ENCODE data around the gene ALPP. TPM values are rescaled to one million over a fixed set of nuclear protein-coding genes. Genes with fewer than 3 reads are reported as not detected.
"Not testable (repeated sequence)": the region's sequence is repeated elsewhere in the genome, so short reads cannot be mapped to it uniquely, and the experiment has no call there.

Gene ALPP
- total and polyA plus RNA-seq, 3 experiments from 2014 or later: not detected

- H3K4me3 ChIP-seq (ENCODE audit: low read length); DNase-seq; H3K27ac ChIP-seq (ENCODE audit: low read depth, low read length); H3K36me3 ChIP-seq (ENCODE audit: insufficient read depth, low read length); H3K9me3 Mint-ChIP-seq; H3K9me3 ChIP-seq (ENCODE audit: low read length); H3K36me3 Mint-ChIP-seq; H3K4me3 Mint-ChIP-seq; CTCF ChIA-PET; H3K27me3 Mint-ChIP-seq; POLR2A ChIA-PET; H3K4me1 Mint-ChIP-seq; H3K27me3 ChIP-seq (ENCODE audit: insufficient read depth, low read length, poor library complexity, severe bottlenecking); H3K4me1 ChIP-seq (ENCODE audit: insufficient read depth, low read length); H3K27ac Mint-ChIP-seq: not testable (repeated sequence)
These were observed 8.5 kb upstream of the ALPP start for GRCh38 chr2:232370007-232370406.

GRCh38 chr2:232372231-232373208, 6.0 kb upstream of the ALPP start:
- no peaks in the 10 kb centered on the region for H3K4me1 Mint-ChIP-seq
- no peak for DNase-seq
- H3K27ac ChIP-seq (ENCODE audit: low read depth, low read length): no peak overlapping the region
- H3K27me3 ChIP-seq (ENCODE audit: insufficient read depth, low read length, poor library complexity, severe bottlenecking): no peaks in the 10 kb centered on the region
- H3K27ac Mint-ChIP-seq: no peak overlapping the region
- no peaks in the 10 kb centered on the region for H3K4me1 ChIP-seq (ENCODE audit: insufficient read depth, low read length)
- H3K4me3 ChIP-seq (ENCODE audit: low read length): no peak overlapping the region
- ChIA-PET CTCF (no interaction called here), POLR2A (no interaction called here)
- H3K4me3 Mint-ChIP-seq: no peak overlapping the region
- H3K9me3 Mint-ChIP-seq: no peaks in the 10 kb centered on the region
- no peaks in the 10 kb centered on the region for H3K9me3 ChIP-seq (ENCODE audit: low read length)
- no peaks in the 10 kb centered on the region for H3K36me3 ChIP-seq (ENCODE audit: insufficient read depth, low read length)
- H3K36me3 Mint-ChIP-seq: peaks cover 0 to 2% (median 0%) of the 10 kb centered on the region in 3 donors
- H3K27me3 Mint-ChIP-seq: no peaks in the 10 kb centered on the region

- no peaks in the 10 kb centered on the region for H3K36me3 ChIP-seq (ENCODE audit: insufficient read depth, low read length)
- Mint-ChIP-seq H3K36me3 (peaks cover 0 to 2% (median 0%) of the 10 kb centered on the region in 3 donors), H3K4me1 (no peaks in the 10 kb centered on the region), H3K4me3 (no peak overlapping the region), H3K27ac (peak overlapping the region in 1 of 8 donors; percentile 92), H3K27me3 (peaks cover 0 to 4% of the 10 kb centered on the region in 2 donors), H3K9me3 (no peaks in the 10 kb centered on the region)
- H3K4me1 ChIP-seq (ENCODE audit: insufficient read depth, low read length): no peaks in the 10 kb centered on the region
- POLR2A ChIA-PET: interaction anchor here (0.5 to 0.6 kb wide), 2 partner anchors 249 to 380 kb away, joined by 3 to 8 read pairs; no protein-coding TSS in a partner anchor
- H3K27ac ChIP-seq (ENCODE audit: low read depth, low read length): no peak overlapping the region
- H3K4me3 ChIP-seq (ENCODE audit: low read length): no peak overlapping the region
- CTCF ChIA-PET: no interaction called here
- DNase-seq: no peak
- no peaks in the 10 kb centered on the region for H3K27me3 ChIP-seq (ENCODE audit: insufficient read depth, low read length, poor library complexity, severe bottlenecking)
- H3K9me3 ChIP-seq (ENCODE audit: low read length): no peaks in the 10 kb centered on the region
These were observed 4.2 kb upstream of the ALPP start for GRCh38 chr2:232374356-232374755.

- no peaks in the 10 kb centered on the region for H3K27me3 ChIP-seq (ENCODE audit: insufficient read depth, low read length, poor library complexity, severe bottlenecking)
- no peaks in the 10 kb centered on the region for H3K36me3 ChIP-seq (ENCODE audit: insufficient read depth, low read length)
- H3K9me3 ChIP-seq (ENCODE audit: low read length): no peaks in the 10 kb centered on the region
- Mint-ChIP-seq H3K36me3 (peaks cover 0 to 2% (median 0%) of the 10 kb centered on the region in 3 donors), H3K4me3 (no peak overlapping the region), H3K4me1 (no peaks in the 10 kb centered on the region), H3K27me3 (peaks cover 0 to 7% of the 10 kb centered on the region in 2 donors), H3K9me3 (no peaks in the 10 kb centered on the region), H3K27ac (no peak overlapping the region)
- POLR2A ChIA-PET: no interaction called here
- no peak overlapping the region for H3K27ac ChIP-seq (ENCODE audit: low read depth, low read length)
- no peak overlapping the region for H3K4me3 ChIP-seq (ENCODE audit: low read length)
- no peaks in the 10 kb centered on the region for H3K4me1 ChIP-seq (ENCODE audit: insufficient read depth, low read length)
- no peak for DNase-seq
- CTCF ChIA-PET: no interaction called here
These were observed 3.4 kb upstream of the ALPP start for GRCh38 chr2:232375164-232375563.

- no peak overlapping the region for H3K27ac ChIP-seq (ENCODE audit: low read depth, low read length)
- CTCF ChIA-PET: interaction anchor here (0.8 kb wide), 1 partner anchor 12 kb away, joined by 3 read pairs; no protein-coding TSS in a partner anchor
These were observed 2.3 kb upstream of the ALPP start for GRCh38 chr2:232376260-232376659.

GRCh38 chr2:232376713-232377112, 1.8 kb upstream of the ALPP start:
- no peaks in the 10 kb centered on the region for H3K4me1 ChIP-seq (ENCODE audit: insufficient read depth, low read length)
- Mint-ChIP-seq H3K4me1 (no peaks in the 10 kb centered on the region), H3K27me3 (peaks cover 1 to 8% of the 10 kb centered on the region in 2 donors), H3K36me3 (peaks cover 0 to 2% (median 0%) of the 10 kb centered on the region in 3 donors), H3K4me3 (no peak overlapping the region), H3K27ac (no peak overlapping the region), H3K9me3 (no peaks in the 10 kb centered on the region)
- CTCF ChIA-PET: interaction anchor here (0.8 kb wide), 1 partner anchor 12 kb away, joined by 3 read pairs; no protein-coding TSS in a partner anchor
- no peaks in the 10 kb centered on the region for H3K36me3 ChIP-seq (ENCODE audit: insufficient read depth, low read length)
- no peaks in the 10 kb centered on the region for H3K9me3 ChIP-seq (ENCODE audit: low read length)
- POLR2A ChIA-PET: no interaction called here
- no peak overlapping the region for H3K4me3 ChIP-seq (ENCODE audit: low read length)
- no peak overlapping the region for H3K27ac ChIP-seq (ENCODE audit: low read depth, low read length)
- H3K27me3 ChIP-seq (ENCODE audit: insufficient read depth, low read length, poor library complexity, severe bottlenecking): no peaks in the 10 kb centered on the region
- DNase-seq: no peak

More at GRCh38 chr2:232376260-232376659, 2.3 kb upstream of the ALPP start:
- Histone ChIP-seq H3K9me3 (ENCODE audit: low read length) (no peaks in the 10 kb centered on the region), H3K4me1 (ENCODE audit: insufficient read depth, low read length) (no peaks in the 10 kb centered on the region), H3K4me3 (ENCODE audit: low read length) (no peak overlapping the region), H3K27me3 (ENCODE audit: insufficient read depth, low read length, poor library complexity, severe bottlenecking) (no peaks in the 10 kb centered on the region), H3K36me3 (ENCODE audit: insufficient read depth, low read length) (no peaks in the 10 kb centered on the region)
- H3K27me3 Mint-ChIP-seq: peaks cover 0 to 7% of the 10 kb centered on the region in 2 donors
- no peak overlapping the region for H3K4me3 Mint-ChIP-seq
- H3K36me3 Mint-ChIP-seq: peaks cover 0 to 2% (median 0%) of the 10 kb centered on the region in 3 donors
- no peak overlapping the region for H3K27ac Mint-ChIP-seq
- no peaks in the 10 kb centered on the region for H3K9me3 Mint-ChIP-seq
- no peaks in the 10 kb centered on the region for H3K4me1 Mint-ChIP-seq
- POLR2A ChIA-PET: no interaction called here
- DNase-seq: no peak

GRCh38 chr2:232377319-232377718, 1.2 kb upstream of the ALPP start:
- Histone ChIP-seq H3K36me3 (ENCODE audit: insufficient read depth, low read length) (no peaks in the 10 kb centered on the region), H3K4me3 (ENCODE audit: low read length) (no peak overlapping the region), H3K27me3 (ENCODE audit: insufficient read depth, low read length, poor library complexity, severe bottlenecking) (no peaks in the 10 kb centered on the region), H3K9me3 (ENCODE audit: low read length) (no peaks in the 10 kb centered on the region), H3K27ac (ENCODE audit: low read depth, low read length) (no peak overlapping the region), H3K4me1 (ENCODE audit: insufficient read depth, low read length) (no peaks in the 10 kb centered on the region)
- Mint-ChIP-seq H3K27me3 (peaks cover 5 to 14% of the 10 kb centered on the region in 2 donors), H3K36me3 (peaks cover 0 to 2% (median 0%) of the 10 kb centered on the region in 3 donors), H3K27ac (no peak overlapping the region), H3K9me3 (no peaks in the 10 kb centered on the region), H3K4me3 (no peak overlapping the region), H3K4me1 (no peaks in the 10 kb centered on the region)
- POLR2A ChIA-PET: no interaction called here
- CTCF ChIA-PET: interaction anchor here (0.5 to 0.8 kb wide), 2 partner anchors 13 to 279 kb away, joined by 3 read pairs; no protein-coding TSS in a partner anchor
- DNase-seq: no peak
